HCT116 (cell line): ENCODE results near the gene SLAIN2.

ENCODE experiments used
- CTCF ChIP-seq, 3 experiments: fragments of 200-600 bp in 1 of 3; sonication (generic) in 1 of 3; IDR thresholded peaks in 2 of 3; conservative IDR thresholded peaks in 1 of 3; 2 replicates each; pipeline ENCODE4 v1.5.1; 2012 to 2017; ENCODE audit warnings: low read depth in 2 of 3, low read length in 2 of 3, antibody characterized with exemption in 1 of 3, borderline replicate concordance in 1 of 3, control low read depth in 1 of 3, mild to moderate bottlenecking in 1 of 3, mixed read lengths in 1 of 3, mixed run types in 1 of 3, moderate library complexity in 1 of 3; ENCODE audit not compliant: insufficient read depth in 1 of 3
- ELF1 ChIP-seq: IDR thresholded peaks from 2 replicates; pipeline ENCODE4 v1.6.1; 2012; ENCODE audit warnings: low read depth, borderline replicate concordance
- EZH2 ChIP-seq: fragments of 200-600 bp; sonication (generic); IDR thresholded peaks from 2 replicates; pipeline ENCODE4 v1.6.1; 2017; ENCODE audit warnings: antibody characterized with exemption, mixed run types
- EZH2phosphoT487 ChIP-seq: fragments of 200-600 bp; IDR thresholded peaks from 2 replicates; pipeline ENCODE4 v1.6.1; 2018; ENCODE audit warnings: antibody characterized with exemption, borderline replicate concordance
- JUND ChIP-seq: IDR thresholded peaks from 2 replicates; pipeline ENCODE4 v1.6.1; 2012
- MAX ChIP-seq: IDR thresholded peaks from 2 replicates; pipeline ENCODE4 v1.6.1; 2012
- POLR2A ChIP-seq: IDR thresholded peaks from 2 replicates; pipeline ENCODE4 v1.7.0; 2011; ENCODE audit warnings: borderline replicate concordance; ENCODE audit not compliant: insufficient read depth, insufficient read length; ENCODE audit errors: extremely low read depth
- POLR2AphosphoS5 ChIP-seq: IDR thresholded peaks from 2 replicates; pipeline ENCODE4 v1.6.1; 2011; ENCODE audit warnings: mild to moderate bottlenecking, low read depth, low read length, moderate library complexity
- RAD21 ChIP-seq: IDR thresholded peaks from 2 replicates; pipeline ENCODE4 v1.6.1; 2012; ENCODE audit warnings: low read depth, mild to moderate bottlenecking
- YY1 ChIP-seq: IDR thresholded peaks from 2 replicates; pipeline ENCODE4 v1.6.1; 2011; ENCODE audit warnings: low read length, low read depth, moderate library complexity, mild to moderate bottlenecking; ENCODE audit not compliant: insufficient replicate concordance; ENCODE audit errors: extremely low read depth
- ZBTB33 ChIP-seq: IDR thresholded peaks from 2 replicates; pipeline ENCODE4 v1.6.1; 2011; ENCODE audit warnings: mild to moderate bottlenecking, low read length, moderate library complexity; ENCODE audit not compliant: insufficient replicate concordance; ENCODE audit errors: extremely low read depth
- ZNF274 ChIP-seq: fragments of 200-500 bp; sonication (Bioruptor generic); IDR thresholded peaks from 2 replicates; pipeline ENCODE4 v1.6.1; 2014; ENCODE audit warnings: mild to moderate bottlenecking, low read depth, low read length, inconsistent platforms

- TF ChIP-seq CTCF (IDR thresholded peaks at IDR 0.05 in 2 of 3, conservative IDR thresholded peaks at IDR 0.05 in 1 of 3; ENCODE audit: borderline replicate concordance in 1 of 3, insufficient read depth in 1 of 3, low read depth in 2 of 3, low read length in 2 of 3) (no peak), RAD21 (no peak), POLR2A (no peak), EZH2phosphoT487 (no peak), ELF1 (no peak), YY1 (no peak), POLR2AphosphoS5 (no peak), JUND (no peak), ZNF274 (no peak), MAX (no peak), ZBTB33 (no peak), EZH2 (no peak)
Measured at GRCh38 chr4:48299560-48299959, 41.8 kb upstream of the SLAIN2 start.
